ENCODE results near the gene MDFIC2.

MDFIC2 gene

GRCh38 chr3:70156808-70157207, 155.6 kb downstream of the MDFIC2 start:
- Histone ChIP-seq H2AFZ (ENCODE audit: low read length) (no peak overlapping the region), H3K79me2 (ENCODE audit: insufficient read depth, low read length) (no peaks in the 10 kb centered on the region), H3K36me3 (ENCODE audit: insufficient read depth, low read length) (no peaks in the 10 kb centered on the region), H3K4me1 (ENCODE audit: insufficient read depth, low read length, poor library complexity, severe bottlenecking) (no peaks in the 10 kb centered on the region), H3K9me2 (replicated peaks; ENCODE audit: low read depth, low read length) (no peaks in the 10 kb centered on the region), H3K9ac (ENCODE audit: low read depth, low read length, poor library complexity, severe bottlenecking) (no peak overlapping the region), H3K9me3 (ENCODE audit: insufficient read depth, low read depth, low read length) (no peaks in the 10 kb centered on the region), H3K4me2 (ENCODE audit: low read depth, low read length, poor library complexity, severe bottlenecking) (no peak overlapping the region), H3F3A (ENCODE audit: low read depth) (no peaks in the 10 kb centered on the region), H4K20me1 (ENCODE audit: insufficient read depth, low read length, poor library complexity, severe bottlenecking) (no peaks in the 10 kb centered on the region), H3K27me3 (ENCODE audit: insufficient read depth, low read length, poor library complexity, severe bottlenecking) (no peaks in the 10 kb centered on the region), H3K4me3 (ENCODE audit: low read length, poor library complexity, severe bottlenecking) (no peak overlapping the region)
- TF ChIP-seq CTCF (conservative IDR thresholded peaks at IDR 0.05; ENCODE audit: low read length) (no peak), EZH2phosphoT487 (IDR thresholded peaks at IDR 0.05; ENCODE audit: borderline replicate concordance) (no peak)

GRCh38 chr3:70150599-70150998, 161.8 kb downstream of the MDFIC2 start:
- H2AFZ ChIP-seq (ENCODE audit: low read length), result no peak overlapping the region

GRCh38 chr3:70149714-70150400, 162.6 kb downstream of the MDFIC2 start:
- no peak for TF ChIP-seq CTCF (conservative IDR thresholded peaks at IDR 0.05; ENCODE audit: low read length)

More at GRCh38 chr3:70150599-70150998, 161.8 kb downstream of the MDFIC2 start:
- Histone ChIP-seq H3K79me2 (ENCODE audit: insufficient read depth, low read length) (no peaks in the 10 kb centered on the region), H3K4me3 (ENCODE audit: low read length, poor library complexity, severe bottlenecking) (no peak overlapping the region), H3K9me2 (replicated peaks; ENCODE audit: low read depth, low read length) (no peaks in the 10 kb centered on the region), H4K20me1 (ENCODE audit: insufficient read depth, low read length, poor library complexity, severe bottlenecking) (no peaks in the 10 kb centered on the region), H3K36me3 (ENCODE audit: insufficient read depth, low read length) (no peaks in the 10 kb centered on the region), H3F3A (ENCODE audit: low read depth) (no peaks in the 10 kb centered on the region), H3K27me3 (ENCODE audit: insufficient read depth, low read length, poor library complexity, severe bottlenecking) (no peaks in the 10 kb centered on the region), H3K4me2 (ENCODE audit: low read depth, low read length, poor library complexity, severe bottlenecking) (no peak overlapping the region), H3K9ac (ENCODE audit: low read depth, low read length, poor library complexity, severe bottlenecking) (no peak overlapping the region), H3K9me3 (ENCODE audit: insufficient read depth, low read depth, low read length) (no peaks in the 10 kb centered on the region), H3K4me1 (ENCODE audit: insufficient read depth, low read length, poor library complexity, severe bottlenecking) (no peaks in the 10 kb centered on the region)
- TF ChIP-seq EZH2phosphoT487 (IDR thresholded peaks at IDR 0.05; ENCODE audit: borderline replicate concordance), result no peak

More at GRCh38 chr3:70149714-70150400, 162.6 kb downstream of the MDFIC2 start:
- Histone ChIP-seq H3K36me3 (ENCODE audit: insufficient read depth, low read length) (no peaks in the 10 kb centered on the region), H3K9ac (ENCODE audit: low read depth, low read length, poor library complexity, severe bottlenecking) (no peak overlapping the region), H3K4me1 (ENCODE audit: insufficient read depth, low read length, poor library complexity, severe bottlenecking) (no peaks in the 10 kb centered on the region), H3K4me2 (ENCODE audit: low read depth, low read length, poor library complexity, severe bottlenecking) (no peak overlapping the region), H2AFZ (ENCODE audit: low read length) (no peak overlapping the region), H3K9me2 (replicated peaks; ENCODE audit: low read depth, low read length) (no peaks in the 10 kb centered on the region), H3K79me2 (ENCODE audit: insufficient read depth, low read length) (no peaks in the 10 kb centered on the region), H3K27me3 (ENCODE audit: insufficient read depth, low read length, poor library complexity, severe bottlenecking) (no peaks in the 10 kb centered on the region), H3F3A (ENCODE audit: low read depth) (no peaks in the 10 kb centered on the region), H3K9me3 (ENCODE audit: insufficient read depth, low read depth, low read length) (no peaks in the 10 kb centered on the region), H4K20me1 (ENCODE audit: insufficient read depth, low read length, poor library complexity, severe bottlenecking) (no peaks in the 10 kb centered on the region), H3K4me3 (ENCODE audit: low read length, poor library complexity, severe bottlenecking) (no peak overlapping the region)
